ENCODE data around the gene ZNHIT6. TPM values are rescaled to one million over a fixed set of nuclear protein-coding genes. Genes with fewer than 3 reads are reported as not detected.

ZNHIT6 gene
- total and polyA plus RNA-seq, 2 of the 8 experiments (the other 6 are each of a cell fraction or from before 2014, with no cell fraction given) = 5.9 to 17.2 TPM

GRCh38 chr1:85650645-85651044 is 57.6 kb downstream of the ZNHIT6 start:
- Histone ChIP-seq H2BK5ac (ENCODE audit: low read depth, low read length) (no peak overlapping the region), H2BK120ac (replicated peaks; ENCODE audit: low read depth, low read length) (no peak overlapping the region), H3K27ac (ENCODE audit: low read depth, low read length) (no peak overlapping the region), H4K20me1 (replicated peaks in 1 of 2; ENCODE audit: control insufficient read depth in 1 of 2, insufficient read depth in 2 of 2, low read length in 2 of 2) (no peaks in the 10 kb centered on the region), H3K4ac (replicated peaks; ENCODE audit: insufficient read length, low read depth, low read length) (no peak overlapping the region), H4K91ac (replicated peaks; ENCODE audit: insufficient read length, low read length) (no peak overlapping the region), H3K79me2 (ENCODE audit: control insufficient read depth in 1 of 2, insufficient read depth in 2 of 2, low read length in 2 of 2) (no peaks in the 10 kb centered on the region), H2BK20ac (ENCODE audit: low read length) (no peak overlapping the region), H3K23me2 (ENCODE audit: low read depth, low read length) (no peaks in the 10 kb centered on the region), H3K4me3 (ENCODE audit: extremely low read depth in 1 of 4, insufficient read depth in 2 of 4, low read depth in 3 of 4, low read length in 4 of 4) (no peak overlapping the region), H3K36me3 (ENCODE audit: control insufficient read depth in 2 of 4, insufficient read depth in 4 of 4, low read length in 3 of 4) (peaks cover 0 to 15% (median 2%) of the 10 kb centered on the region in 4 experiments; a peak in 2 of 8 replicates), H2BK15ac (ENCODE audit: low read length) (no peak overlapping the region), H3K4me2 (ENCODE audit: insufficient read depth in 1 of 2, low read depth in 2 of 2, low read length in 2 of 2) (no peak overlapping the region), H2AK5ac (ENCODE audit: low read depth, low read length) (no peak overlapping the region; the same call in 1 of the 2 replicates), H3K56ac (replicated peaks; ENCODE audit: insufficient read length, low read depth, low read length) (no peak overlapping the region), H2AFZ (ENCODE audit: low read length) (no peak overlapping the region), H2BK12ac (ENCODE audit: low read depth, low read length) (no peak overlapping the region), H3K9me3 (ENCODE audit: insufficient read depth in 2 of 2, low read depth in 1 of 2, low read length in 1 of 2) (peaks cover 3 to 7% of the 10 kb centered on the region in 2 experiments; a peak in 2 of 4 replicates), H3K4me1 (replicated peaks in 1 of 4; ENCODE audit: control insufficient read depth in 3 of 4, insufficient read depth in 4 of 4, low read length in 3 of 4) (peaks cover 0 to 6% (median 4%) of the 10 kb centered on the region in 4 experiments; a peak in 2 of 7 replicates), H4K8ac (ENCODE audit: extremely low read depth, insufficient read depth, low read length) (no peak overlapping the region), H3K9ac (replicated peaks in 1 of 4; ENCODE audit: extremely low read depth in 1 of 4, low read depth in 3 of 4, low read length in 3 of 4) (no peak overlapping the region), H3K23ac (ENCODE audit: insufficient read length) (no peak overlapping the region), H3K14ac (ENCODE audit: insufficient read length) (no peak overlapping the region), H3K18ac (ENCODE audit: extremely low read depth, low read length) (no peak overlapping the region), H3K27me3 (replicated peaks in 1 of 4; ENCODE audit: control insufficient read depth in 3 of 4, extremely low read depth in 1 of 4, insufficient read depth in 3 of 4, low read length in 3 of 4) (no peaks in the 10 kb centered on the region), H3K79me1 (ENCODE audit: low read depth, low read length) (no peaks in the 10 kb centered on the region), H4K5ac (ENCODE audit: insufficient read length, low read depth, low read length) (no peak overlapping the region)
- ChIA-PET CTCF (ENCODE audit: partially characterized antibody) (interaction anchor here (0.9 to 1.0 kb wide), 3 partner anchors 13 to 343 kb away, joined by 3 to 4 read pairs (median 3); no protein-coding TSS in a partner anchor), POLR2A (ENCODE audit: partially characterized antibody) (interaction anchor here (1.3 to 1.7 kb wide), 3 partner anchors 65 to 69 kb away, joined by 3 to 6 read pairs (median 3); no protein-coding TSS in a partner anchor)
- WGBS, 2 experiments (ENCODE audit: extremely low coverage in 1 of 2, insufficient coverage in 1 of 2, insufficient read length in 1 of 2, insufficient replicate concordance in 2 of 2, low coverage in 1 of 2, low lambda C conversion rate in 2 of 2, missing lambda C conversion rate in 1 of 2) = 38% methylated on average over 1 of the region's 1 CpG; no CpG with 5 or more reads in 1 of the 2 experiments
- no peak for FAIRE-seq
- DNase-seq (ENCODE audit: low read depth in 1 of 2, low spot score in 2 of 2) = no peak
- TF ChIP-seq E2F6 (IDR thresholded peaks at IDR 0.05) (0 out of 2 replicates have a peak, but pooled peaks have one; percentile 42), CREB1 (IDR thresholded peaks at IDR 0.05) (no peak), SRF (IDR thresholded peaks at IDR 0.05; ENCODE audit: low read depth, low read length) (no peak), CEBPB (IDR thresholded peaks at IDR 0.05; ENCODE audit: low read depth, low read length) (no peak), HDAC6 (IDR thresholded peaks at IDR 0.05; ENCODE audit: low read depth, low read length) (no peak), MAX (IDR thresholded peaks at IDR 0.05) (peak; percentile 48; the same call in 1 of the 2 replicates)
